HG03575 (cell line): ENCODE data around the gene IP6K3.

Source experiments
- ATAC-seq: cut with Tn5 transposase; IDR thresholded peaks from one replicate; pipeline ENCODE4 v1.9.1; 2021; ENCODE audit not compliant: unreplicated experiment, insufficient number of reproducible peaks, low FRiP score; ENCODE audit errors: extremely low read depth

The IP6K3 gene

DNA sequence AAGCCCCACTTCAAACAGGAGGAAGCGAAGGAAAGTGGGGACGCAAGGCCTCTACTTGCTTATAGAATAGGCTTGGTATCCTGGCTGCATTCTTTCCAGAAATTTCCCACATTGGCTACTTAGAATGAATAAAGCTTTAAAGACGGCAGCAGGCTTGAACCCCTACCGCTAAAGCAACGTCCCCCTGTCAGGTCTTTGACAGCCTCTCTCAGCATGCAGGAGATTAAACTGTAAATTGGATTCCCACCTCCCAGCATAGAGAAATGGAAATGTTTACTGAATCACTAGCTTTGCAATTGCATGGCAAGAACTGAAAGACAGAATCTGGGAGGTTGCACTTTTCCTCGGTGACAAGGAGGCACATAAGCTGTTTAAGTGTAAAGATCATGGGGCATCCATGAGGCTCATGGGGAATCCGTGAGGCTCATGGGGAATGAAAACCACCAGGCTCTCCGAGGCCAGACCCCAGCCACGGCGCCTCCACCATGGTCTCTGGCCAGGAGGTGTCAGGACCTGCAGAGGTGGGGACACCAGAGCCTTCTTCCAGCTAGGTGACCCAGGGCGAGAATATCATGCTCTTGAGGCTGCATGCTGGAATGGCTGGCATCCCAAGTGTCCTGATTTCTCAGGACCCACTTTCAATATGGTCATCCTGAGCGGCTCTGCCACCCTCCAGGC lies 31.9 kb upstream of the IP6K3 start:
- ATAC-seq = no peak

DNA sequence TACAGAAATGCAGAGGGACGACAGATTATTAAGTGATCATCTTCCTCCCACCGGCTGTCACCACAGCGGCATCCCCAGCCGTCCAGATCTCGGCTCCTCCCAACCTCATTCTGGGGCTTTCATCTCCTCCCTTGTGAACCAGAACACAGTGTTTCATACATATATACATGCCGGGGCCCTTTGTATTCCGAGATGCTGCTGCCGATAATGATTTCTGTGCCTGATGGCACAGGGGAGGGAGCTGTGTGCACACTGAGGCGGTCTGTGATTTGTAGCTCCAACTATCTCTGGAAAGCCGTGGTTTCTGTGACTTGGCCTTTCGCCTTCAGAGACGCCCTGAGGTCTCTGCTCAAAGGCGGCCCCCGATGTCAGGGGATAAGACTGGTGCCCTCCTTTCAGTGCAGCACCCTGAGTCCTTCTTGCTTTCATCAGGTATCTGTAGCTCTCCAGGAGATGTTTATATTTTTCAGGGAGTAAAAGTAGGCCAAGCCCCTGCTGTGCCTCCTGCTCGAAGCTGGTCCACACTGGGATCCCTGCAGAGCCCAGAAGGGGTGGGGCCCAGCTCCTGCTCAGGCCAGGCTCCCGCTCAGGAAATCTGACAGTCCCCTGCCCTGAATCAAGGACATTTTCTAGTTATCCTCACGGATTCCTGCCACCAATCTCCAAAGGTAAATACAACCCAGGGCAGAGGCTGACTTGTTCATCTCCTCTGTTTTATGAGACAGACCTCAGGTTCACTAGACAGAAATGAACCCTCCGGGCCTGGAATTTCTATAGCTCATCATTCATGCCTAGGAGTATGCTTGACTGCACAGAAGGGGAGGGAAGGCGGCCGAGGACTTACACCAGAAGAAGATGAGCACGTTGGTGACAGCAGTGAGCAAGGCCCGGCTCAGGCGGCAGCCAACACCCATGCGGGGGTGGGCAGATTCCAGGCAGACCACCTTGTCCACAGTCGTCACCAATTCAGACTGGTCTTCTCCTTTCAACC lies 31.0 kb upstream of the IP6K3 start:
- ATAC-seq = no peak

DNA sequence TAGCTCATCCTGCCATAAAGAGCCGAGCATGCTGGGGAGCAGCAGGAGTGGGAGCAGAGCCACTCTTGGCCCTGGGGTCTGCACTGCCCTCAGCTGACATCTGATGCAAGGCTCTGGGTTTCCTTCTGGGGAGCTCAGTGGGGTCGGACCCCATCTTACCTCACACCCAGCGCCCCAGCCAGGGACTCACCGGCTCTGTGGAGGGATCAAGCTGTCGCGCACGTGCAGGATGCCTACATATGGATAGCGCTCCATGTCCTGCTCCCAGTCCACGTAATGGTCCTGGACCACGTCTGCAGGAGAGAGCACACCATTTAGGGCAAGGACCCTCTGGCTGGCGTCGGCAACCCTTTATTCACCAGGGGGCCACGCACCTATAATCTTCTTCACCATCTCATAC lies 30.1 kb upstream of the IP6K3 start:
- ATAC-seq = no peak

DNA sequence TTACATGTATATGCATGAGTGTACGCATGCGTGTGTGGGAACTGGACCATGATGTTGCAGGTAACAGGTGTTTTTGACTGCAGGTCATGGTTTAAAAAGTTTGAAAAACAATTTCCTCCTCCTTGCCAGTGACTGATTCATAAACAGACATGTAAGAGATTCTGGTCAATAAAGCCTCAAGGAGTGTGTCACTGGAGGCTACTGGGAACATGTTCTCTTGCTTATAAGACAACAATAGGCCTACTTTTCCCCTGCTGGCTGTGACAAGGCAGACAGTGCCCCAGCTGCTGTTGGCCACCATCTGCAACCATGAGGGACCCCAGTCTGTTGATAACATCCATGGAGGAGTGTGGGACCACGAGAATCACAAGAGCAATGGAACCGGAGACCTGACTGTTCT lies 29.5 kb upstream of the IP6K3 start:
- ATAC-seq = no peak

DNA sequence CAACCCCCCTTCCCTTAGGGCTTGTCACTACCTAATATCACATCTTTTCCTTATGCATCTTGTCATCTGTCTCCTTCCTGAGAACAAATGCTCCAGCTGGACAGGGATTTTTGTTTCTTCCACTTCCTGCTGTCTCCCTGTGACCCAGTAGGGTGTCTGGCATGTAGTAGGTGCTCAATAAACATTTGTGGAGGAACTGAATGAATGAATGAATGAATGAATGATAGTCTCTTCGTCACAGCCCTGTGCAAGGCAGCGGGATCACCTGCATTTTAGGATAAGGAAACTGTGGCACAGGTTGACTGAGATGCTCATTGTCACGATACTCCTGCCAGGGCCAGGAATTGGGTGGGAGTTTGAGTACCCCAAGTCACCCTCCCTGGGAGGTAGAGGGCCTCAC lies 28.1 kb upstream of the IP6K3 start:
- no peak for ATAC-seq

DNA sequence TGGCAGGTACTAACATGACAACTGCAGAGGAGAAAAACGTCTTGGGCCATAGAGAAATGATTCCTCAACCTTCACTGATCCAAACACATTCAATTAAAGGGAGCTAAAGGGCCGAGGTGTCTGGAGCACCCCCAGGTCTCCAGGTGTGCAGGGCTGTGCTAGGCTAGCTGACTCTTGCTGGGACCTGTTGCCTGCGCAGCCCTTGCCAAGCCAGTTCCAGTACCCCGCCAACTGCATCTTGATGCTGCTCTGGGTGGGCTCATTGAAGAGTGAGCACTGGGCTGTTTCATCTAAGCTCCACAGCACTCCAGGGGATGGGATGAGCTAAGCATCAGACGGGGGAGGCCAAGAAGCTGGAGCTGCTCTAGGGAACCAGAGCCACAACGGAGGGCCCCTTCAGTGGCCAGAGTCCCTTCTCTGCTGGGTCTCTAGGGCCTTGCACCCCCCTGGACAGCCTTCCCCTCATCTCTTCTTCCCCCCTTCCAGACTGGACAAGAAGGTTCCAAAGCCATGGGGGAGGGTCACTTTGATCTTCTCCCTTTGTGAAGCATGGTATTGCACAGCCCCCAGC lies 26.3 kb upstream of the IP6K3 start:
- no peak for ATAC-seq

DNA sequence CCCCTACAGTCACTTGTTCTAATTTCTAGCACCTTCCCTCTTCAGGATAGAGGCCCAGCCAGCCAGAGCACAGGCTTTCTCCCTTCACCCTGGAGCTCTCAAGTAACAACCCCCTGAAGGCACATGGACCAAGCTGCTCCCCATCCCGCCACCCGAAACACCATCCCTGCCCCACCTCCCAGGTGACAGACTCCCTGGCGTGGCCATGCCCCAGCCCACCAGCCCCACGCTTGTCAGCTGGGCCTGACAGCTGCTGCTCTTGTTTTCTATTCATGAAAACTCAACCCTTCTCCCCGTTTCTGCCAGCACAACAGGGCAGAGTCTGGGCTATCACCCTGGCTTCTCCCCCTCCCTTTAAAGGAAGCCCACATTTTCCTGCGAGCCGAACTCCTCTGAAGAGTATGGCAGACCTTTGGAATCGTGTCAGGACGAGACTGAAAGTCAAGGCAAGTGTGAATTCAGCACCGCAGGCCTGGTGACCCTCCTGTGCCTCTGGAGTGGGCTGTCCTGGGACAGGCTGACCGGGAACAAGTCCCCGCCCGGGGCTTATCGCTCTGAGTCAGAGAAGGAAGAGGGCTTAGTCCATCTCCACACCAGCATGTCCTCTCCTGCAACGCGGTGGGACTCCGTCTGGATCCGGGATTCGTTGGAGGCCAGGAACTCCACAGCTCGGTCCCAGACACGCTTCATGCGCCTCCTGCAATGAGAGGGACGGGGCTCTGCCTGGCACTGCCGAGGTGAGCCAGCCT lies 25.6 kb upstream of the IP6K3 start:
- no peak for ATAC-seq

DNA sequence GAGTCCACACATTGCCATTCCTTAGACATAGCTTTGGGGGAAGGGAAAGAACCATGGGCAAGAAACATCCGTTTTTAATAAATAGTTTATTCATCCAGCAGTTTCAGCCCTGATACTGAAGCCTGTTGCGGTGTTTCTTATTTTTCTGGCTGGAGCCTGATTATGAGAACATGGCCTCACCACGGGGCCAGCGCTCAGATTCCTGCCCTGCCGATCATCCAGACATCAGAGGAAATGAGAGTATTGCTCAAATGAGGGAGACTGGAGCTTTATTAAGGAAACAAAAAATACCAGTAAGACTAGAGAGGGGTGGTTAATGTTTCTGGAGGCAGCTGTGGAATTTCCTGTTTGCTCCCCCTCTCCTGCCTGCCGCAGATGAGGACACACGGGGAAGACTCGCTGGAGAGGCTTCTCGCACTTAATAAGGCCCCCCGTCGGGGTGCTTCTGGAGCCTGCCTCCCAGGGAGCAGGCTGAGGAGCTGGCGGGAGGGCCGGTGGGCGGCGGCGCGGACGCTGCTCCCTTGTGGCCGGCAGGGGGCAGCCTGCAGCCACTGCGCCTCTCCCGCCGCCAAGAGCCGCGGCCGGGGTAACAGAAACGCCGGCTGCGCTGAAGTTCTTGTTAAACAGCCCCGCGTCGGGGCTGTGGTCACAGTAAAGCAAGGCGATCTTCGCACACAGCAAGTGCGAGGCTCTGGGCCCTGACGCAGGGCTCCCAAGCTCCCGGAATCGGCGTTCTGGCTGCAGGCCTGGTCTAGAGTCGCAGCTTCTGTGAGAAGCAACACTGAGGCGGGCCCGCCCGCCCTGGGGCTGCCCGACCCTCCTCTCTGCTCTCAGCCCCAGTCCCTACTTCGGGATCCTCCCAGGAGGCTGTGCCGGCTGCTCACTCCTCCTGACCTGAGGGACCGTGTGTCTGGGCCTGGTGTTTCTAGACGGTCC lies 24.7 kb upstream of the IP6K3 start:
- ATAC-seq = no peak

DNA sequence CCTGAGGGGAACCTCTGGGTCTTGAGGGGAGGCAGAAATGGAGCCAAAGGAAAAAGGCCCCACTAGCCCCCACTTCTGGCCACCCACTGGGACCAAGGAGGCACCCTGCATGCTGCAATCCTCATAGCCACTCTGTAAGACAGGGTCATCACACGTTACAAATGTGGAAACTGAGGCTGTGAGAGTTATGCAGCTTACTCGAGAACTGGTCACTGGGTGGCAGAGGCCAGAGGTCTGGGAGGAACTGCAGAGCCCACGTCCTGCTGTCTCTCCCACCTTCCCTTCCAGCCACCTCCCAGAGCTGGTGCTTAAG lies 24.1 kb upstream of the IP6K3 start:
- no peak for ATAC-seq

DNA sequence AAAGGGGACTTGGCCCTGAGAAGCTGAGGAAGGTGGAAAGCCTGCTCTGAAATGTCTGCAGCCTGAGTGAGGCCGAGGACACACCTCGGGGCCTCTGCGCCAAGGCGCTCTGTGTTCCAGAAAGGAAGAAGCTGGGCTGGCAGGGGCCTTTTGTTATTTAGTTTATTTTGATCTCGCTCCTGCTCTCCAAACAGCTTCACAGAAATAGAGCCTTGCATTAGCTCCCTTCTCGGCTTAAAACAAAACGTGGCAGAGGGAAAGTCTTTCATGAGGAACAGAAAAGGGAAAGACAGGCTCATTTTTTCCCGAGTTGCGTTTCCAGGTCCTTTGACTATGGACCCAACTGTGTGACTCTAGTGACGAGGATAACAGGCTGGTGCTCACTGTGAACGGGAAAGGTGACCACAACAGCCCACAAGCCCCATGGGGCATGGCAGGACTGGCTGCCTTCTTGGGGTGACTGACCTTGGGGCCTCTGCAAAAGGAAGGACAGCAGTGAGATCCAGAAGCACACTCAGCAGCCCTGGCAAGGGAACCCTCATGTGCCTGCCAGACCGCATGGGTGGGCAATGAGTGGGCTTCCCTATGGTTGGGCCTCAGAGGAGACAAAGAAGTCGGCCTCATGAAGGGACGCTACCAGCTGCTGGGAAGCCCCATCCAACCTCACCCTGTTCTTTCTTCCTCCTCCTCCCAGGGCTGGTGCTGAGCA lies 23.6 kb upstream of the IP6K3 start:
- no peak for ATAC-seq

DNA sequence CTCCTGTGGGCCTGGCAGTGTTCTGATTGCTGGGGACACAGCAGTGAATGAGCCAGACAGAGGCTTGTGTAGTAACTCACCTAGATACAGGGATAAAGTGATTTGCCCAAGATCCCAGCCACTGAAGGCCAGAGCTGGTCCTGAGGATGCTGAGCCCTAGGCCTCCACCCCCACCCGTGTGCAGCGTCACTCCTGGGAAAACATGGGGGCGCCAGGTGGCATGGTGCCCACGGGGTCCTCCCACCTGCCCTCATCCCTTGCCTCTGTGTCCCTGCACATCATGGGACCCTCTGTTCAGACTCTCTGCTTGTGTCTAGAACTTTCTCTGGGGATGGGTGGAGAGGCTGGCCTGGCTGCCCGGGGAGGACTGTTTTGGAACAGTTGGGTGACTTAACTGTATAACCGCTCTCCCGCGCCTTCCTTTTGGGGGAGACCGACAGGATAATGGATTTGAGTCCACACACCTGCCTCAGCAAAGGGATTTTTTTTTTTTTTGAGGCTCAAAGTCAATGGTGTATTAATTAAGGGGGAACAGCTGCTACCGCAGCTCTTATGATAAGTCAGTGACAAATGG lies 22.6 kb upstream of the IP6K3 start:
- no peak for ATAC-seq

DNA sequence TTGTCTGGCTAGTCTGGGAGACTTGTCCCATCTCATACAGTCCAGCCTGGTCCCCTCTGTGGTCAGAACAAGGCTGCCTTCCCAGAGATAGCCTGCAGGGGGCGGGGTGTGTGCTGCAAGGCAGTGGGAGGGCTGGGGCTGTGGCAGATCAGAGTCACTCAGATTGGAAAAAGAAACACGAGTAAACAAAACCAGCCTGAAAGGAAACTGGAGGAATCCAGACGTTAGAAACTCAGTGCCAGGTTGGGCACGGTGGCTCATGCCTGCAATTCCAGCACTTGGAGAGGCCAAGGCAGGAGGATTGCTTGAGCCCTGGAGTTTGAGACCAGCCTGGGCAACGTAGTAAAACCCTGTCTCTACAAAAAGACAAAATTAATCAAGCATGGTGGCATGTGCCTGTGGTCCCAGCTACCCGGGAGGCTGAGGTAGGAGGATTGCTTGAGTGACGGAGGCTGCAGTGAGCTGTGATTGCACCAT lies 22.0 kb upstream of the IP6K3 start:
- no peak for ATAC-seq

DNA sequence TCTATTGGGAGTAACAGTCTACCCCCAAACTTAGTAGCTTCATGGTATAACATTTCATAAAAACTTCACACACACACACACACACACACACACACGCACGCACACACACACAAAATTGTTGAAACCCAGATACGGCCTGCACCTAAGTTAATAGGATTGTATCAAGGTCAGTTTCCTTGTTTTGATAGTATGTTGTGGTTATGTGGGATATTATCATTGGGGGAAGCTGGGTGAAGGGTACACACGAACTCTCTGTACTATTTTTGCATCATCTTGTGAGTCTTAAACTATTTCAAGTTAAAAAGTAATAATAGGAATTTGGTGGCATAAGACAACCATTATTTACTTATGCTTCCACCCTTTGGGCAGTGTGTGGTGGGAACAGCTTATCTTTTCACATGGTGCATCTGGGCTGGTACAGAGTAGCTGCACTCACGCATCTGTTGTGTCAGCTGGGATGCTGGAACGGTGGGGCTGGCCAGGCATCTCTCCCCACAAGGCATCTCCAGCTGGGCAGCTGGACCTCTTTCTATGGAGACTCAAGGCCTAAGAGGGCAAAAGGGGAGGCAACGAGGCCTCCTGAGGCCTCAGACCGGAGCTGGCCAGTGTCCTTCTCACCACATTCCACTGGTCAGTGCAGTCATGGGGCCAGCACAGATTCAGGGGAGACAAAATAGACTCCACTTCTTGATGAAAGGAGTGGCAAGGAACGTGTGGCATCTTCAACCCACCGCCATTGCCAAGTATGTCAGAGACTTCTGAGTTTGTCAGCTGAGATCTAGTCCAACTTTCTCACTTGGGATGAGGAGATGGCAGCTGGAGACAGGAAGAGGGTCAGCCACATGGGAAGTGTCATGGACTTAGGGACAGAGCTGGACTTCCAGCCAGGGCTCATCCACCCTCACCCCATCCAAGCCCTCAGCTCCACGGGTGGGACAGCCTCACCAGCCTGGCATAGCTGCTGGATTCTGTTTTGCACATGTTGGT lies 20.5 kb upstream of the IP6K3 start:
- ATAC-seq = no peak

DNA sequence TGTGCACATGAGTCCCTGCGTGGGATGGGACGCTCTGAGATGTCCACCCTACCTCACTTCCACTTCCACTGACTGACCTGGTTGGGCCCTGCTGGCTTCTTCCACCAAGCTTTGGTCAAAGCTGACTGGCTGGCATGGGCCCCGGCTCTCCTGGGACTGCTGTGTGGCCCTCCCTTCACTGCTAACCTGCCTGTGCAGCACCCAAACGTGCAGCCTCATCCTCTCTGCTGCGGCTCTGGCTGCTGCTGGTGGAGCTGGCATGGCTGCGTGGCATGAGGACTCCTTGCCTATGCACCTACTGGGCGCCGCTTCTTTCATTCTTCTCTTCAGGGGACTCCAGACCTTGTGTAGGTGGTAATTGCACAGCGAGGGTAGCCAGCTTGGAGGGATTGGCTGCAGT lies 18.7 kb upstream of the IP6K3 start:
- ATAC-seq = no peak

DNA sequence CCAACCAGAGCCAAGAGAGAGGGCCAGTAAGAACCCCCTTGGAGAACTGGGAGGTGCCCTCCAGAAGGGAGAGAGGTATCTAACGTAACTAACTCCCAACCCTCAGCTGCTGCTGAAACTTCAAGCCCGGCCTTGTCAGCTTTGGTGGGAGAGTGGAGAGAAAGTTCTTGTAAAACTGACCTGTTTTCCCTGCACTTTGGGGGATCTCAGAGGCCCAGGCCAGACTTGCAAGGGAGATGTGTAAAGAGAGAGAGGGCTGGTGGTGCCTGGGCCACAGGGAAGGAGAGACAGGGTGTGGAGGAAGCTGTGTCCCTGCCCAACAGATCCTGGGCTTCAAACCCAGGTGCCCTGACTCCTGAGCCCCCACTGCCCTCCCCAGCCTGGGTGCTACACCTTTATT lies 17.3 kb upstream of the IP6K3 start:
- no peak for ATAC-seq

DNA sequence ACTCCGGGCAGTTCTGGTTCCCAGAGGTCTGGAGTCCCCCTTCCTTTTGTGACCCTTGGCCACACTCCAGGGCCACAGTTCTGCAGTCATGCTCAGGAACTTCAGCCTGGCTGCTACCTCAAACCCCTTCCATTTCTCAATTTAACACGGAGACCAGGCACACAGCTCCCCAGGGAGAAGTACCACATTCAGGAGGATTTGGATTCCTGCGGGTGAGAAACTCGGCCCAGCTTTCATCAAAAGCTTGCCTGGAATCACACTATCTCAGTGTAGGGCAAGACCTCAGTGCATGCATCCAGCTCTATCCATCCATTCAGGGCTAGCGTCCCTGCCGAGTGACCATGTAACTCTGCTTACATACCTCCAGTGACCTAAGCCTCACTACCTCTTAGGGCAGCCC lies 16.8 kb upstream of the IP6K3 start:
- ATAC-seq = no peak
